ENCODE data around the gene FGFRL1. TPM values are rescaled to one million over a fixed set of nuclear protein-coding genes. Genes with fewer than 3 reads are reported as not detected.
"Not testable (repeated sequence)": the region's sequence is repeated elsewhere in the genome, so short reads cannot be mapped to it uniquely, and the experiment has no call there.

The FGFRL1 gene
- total RNA-seq, 2 experiments from 2014 or later = 10.5 to 10.6 TPM

DNA sequence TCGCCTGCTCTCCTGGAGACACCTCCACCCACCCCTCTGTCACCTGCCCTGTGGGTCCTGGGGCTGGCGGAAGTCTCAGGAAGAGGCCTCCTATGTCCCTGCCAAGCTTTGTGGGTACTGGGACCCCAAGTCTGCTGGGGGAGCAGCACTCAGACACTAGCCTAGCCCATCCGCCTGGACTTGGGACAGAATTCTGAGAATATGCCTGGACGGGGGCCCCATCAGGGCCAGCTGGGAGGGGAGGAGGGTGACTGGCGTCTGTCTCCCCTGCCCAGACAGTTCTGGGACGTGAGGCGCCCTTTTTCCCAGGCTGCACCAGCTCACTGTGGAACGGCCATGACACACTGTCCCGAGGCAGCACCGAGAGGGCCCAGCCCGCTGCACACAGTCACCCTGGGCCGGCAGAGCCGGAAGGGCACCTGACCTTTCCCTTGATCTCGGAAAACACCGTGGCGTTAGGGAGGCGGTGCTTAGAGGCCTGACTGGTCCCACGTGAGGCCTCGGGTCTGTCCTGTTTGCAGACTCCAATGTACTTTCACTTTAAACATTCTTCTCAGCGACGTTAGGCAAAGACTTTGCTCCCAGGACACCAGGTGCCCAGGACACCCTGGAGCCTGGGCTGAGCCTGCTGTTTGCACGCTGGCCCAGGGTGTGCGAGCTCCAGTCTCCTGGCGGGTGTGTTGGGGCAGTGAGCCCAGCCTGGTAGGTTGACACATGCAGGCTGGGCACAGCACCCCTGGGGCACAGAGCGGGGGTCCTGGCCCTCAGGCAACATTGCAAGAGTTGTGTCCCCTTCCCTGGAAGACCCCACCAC is 18.9 kb upstream of the FGFRL1 start:
- peaks cover 6% of the 10 kb centered on the region for H3K4me1 Mint-ChIP-seq
- POLR2A ChIA-PET = no interaction called here
- no peaks in the 10 kb centered on the region for H3K36me3 Mint-ChIP-seq (ENCODE audit: low read depth)
- no peak overlapping the region for H3K27ac Mint-ChIP-seq
- no peak for DNase-seq
- H3K4me3 Mint-ChIP-seq = no peak overlapping the region
- H3K27me3 Mint-ChIP-seq = peaks cover 9% of the 10 kb centered on the region
- CTCF ChIA-PET = no interaction called here
- H3K9me3 Mint-ChIP-seq = no peaks in the 10 kb centered on the region

DNA sequence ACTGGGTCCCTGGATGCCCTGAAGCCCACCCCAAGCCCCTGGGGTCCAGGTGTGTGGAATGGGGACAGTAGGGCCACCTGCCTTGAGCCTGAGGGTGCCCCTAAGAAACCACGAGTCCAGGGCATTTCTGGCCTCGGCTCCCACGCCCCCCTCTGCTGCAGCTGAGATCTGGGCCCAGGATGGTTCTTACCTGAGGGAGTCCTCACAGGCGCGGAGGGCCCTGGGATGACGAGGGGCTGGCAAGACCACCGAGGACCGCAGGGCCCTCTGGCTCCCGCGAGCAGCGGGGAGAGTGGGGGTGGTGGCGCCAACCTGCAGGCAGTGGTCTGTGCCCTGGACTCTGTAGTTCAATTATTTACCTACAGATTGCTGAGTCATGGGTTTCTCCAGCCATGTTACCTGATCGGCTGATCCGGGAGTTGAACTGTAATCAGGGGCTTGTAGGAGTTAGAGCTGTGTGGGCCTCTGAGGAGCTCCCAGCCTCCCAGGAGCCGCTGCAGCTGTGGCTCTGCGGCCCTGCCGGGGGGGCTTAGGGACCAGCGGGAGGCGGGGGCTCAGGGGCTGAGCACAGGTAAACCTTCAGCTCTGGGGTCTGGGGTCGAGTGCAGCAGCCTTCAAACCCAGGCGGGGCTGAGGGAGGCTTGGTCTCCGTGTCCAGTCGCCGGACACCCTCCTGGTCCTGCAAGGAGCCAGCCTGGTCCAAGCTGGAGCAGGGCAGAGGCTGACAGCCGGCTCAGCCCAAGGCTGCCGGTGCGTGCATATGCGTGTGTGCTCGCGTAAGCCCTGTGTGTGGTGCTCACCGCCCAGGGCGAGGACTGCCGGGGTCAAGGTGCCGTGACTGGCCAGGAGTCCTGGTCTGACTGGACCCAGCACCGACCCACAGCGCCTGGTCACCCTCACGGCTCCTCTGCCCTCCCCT is 18.1 kb upstream of the FGFRL1 start, which contains the start of gene SLC26A1:
Gene SLC26A1, minus strand, starts transcription at position 294 of the 919 bp plus-strand sequence. CDS start 1,701 bp downstream, outside the sequence.
- CTCF ChIA-PET = no interaction called here
- no peak for DNase-seq
- Mint-ChIP-seq H3K4me1 (peaks cover under 1% of the 10 kb centered on the region), H3K36me3 (ENCODE audit: low read depth) (no peaks in the 10 kb centered on the region), H3K27me3 (peaks cover 15% of the 10 kb centered on the region), H3K9me3 (no peaks in the 10 kb centered on the region), H3K27ac (no peak within 1 kb of the TSS), H3K4me3 (no peak within 1 kb of the TSS)
- POLR2A ChIA-PET = no interaction called here

DNA sequence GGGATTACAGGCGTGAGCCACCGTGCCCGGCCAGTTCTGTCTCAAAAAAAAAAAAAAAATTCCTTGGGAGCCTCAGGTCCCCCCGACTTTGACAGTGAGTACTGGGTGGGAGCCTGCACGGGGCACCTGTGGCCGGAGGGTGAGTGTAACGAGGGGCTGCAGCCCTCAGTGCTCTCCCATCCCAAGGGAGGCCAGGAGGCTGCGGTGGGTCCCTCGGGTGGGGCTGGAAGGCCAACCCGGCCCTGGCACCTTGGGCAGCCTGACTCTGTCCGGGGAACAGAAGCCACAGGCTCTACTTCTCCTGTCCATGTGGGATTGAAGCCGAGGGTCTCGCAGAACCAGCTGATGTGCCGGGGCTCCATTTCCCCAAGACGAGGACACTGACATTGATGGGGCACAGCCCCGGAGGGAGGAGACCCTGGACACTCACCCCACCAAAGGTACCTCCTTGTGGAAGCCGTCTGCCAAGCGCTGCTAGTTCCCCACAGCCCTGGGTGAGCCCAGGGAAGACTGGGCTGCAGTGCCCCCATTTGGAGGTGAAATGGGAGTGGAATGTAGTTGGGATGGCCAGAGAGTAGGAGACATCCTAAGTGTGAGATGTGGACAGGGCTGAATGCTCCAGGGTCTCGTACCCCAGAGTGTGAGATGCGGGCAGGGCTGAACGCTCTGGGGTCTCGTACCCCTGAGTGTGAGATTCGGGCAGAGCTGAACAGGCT is 16.0 kb upstream of the FGFRL1 start:
- DNase-seq = no peak
- ChIA-PET POLR2A (no interaction called here), CTCF (no interaction called here)
- Mint-ChIP-seq H3K9me3 (no peaks in the 10 kb centered on the region), H3K36me3 (ENCODE audit: low read depth) (no peaks in the 10 kb centered on the region), H3K4me3 (no peak overlapping the region), H3K27ac (no peak overlapping the region), H3K27me3 (peaks cover 24% of the 10 kb centered on the region), H3K4me1 (no peaks in the 10 kb centered on the region)

DNA sequence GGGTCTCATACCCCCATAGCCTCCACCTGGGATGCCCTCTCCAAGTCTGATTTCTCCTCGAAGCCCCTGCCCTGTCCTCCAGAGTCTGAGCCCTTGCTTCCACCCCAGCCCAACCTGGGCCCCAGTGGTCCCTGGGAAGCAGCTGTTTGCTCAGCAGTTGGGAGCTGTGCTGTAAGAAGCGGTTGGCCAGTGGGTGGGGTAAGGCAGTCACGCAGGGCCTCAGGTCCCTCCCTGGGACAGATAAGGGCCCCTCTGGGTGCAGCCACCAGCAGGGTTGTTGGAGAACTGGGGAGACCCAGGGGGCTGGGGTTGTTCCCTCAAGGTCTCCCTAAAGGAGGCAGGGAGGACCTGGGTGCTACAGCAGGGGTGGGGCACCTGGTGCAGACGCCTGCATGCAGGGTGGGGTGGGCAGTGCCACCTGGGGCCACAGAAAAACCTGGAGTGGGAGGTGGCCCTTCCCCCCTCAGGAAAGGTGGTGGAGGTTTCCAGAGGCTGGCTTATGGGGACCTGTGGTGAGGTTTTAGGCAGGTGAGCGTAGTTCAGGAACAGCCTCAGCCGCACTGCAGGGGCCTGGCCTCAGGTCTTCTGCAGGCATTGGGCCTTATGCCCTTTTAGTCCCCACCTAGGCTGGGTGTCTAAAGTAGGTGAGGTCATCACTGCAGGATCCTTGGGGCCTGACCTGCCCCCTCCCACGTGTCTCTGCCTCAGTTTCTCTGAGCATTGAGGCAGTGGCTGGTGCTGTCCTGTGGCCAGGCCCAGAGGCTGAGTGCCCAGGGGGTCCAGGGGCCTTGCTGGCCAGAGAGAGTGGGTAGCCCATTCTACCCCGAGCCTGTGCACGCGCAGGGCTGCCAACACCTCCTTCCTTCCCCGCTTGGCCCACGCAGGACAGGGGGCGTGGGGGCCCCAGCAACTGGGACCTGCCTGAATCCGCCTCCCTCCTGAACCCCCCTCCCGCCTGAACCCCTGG is 15.1 kb upstream of the FGFRL1 start:
- DNase-seq = no peak
- Mint-ChIP-seq H3K9me3 (no peaks in the 10 kb centered on the region), H3K4me1 (no peaks in the 10 kb centered on the region), H3K36me3 (ENCODE audit: low read depth) (no peaks in the 10 kb centered on the region), H3K27ac (no peak overlapping the region), H3K27me3 (peaks cover 28% of the 10 kb centered on the region), H3K4me3 (no peak overlapping the region)
- ChIA-PET POLR2A (no interaction called here), CTCF (no interaction called here)

DNA sequence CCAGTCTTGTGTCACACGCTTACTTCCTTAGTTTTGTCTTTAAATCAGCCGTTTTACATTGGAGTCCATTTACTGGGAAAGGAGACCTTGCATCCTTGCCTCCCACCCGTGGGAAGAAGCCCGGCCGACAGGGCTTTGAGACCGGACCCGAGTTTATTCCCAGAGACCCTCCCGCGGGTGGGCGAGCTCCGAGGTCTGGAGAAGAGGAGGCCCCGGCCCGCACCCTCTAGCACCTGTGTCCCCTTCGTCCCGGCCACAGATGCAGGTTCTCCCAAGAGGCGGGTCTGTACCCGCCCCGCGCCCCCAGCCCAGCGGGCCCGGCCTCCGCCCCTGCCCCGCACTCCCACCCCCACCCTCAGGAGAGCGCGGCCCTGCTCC is 14.4 kb upstream of the FGFRL1 start:
- H3K4me1 Mint-ChIP-seq = no peaks in the 10 kb centered on the region

DNA sequence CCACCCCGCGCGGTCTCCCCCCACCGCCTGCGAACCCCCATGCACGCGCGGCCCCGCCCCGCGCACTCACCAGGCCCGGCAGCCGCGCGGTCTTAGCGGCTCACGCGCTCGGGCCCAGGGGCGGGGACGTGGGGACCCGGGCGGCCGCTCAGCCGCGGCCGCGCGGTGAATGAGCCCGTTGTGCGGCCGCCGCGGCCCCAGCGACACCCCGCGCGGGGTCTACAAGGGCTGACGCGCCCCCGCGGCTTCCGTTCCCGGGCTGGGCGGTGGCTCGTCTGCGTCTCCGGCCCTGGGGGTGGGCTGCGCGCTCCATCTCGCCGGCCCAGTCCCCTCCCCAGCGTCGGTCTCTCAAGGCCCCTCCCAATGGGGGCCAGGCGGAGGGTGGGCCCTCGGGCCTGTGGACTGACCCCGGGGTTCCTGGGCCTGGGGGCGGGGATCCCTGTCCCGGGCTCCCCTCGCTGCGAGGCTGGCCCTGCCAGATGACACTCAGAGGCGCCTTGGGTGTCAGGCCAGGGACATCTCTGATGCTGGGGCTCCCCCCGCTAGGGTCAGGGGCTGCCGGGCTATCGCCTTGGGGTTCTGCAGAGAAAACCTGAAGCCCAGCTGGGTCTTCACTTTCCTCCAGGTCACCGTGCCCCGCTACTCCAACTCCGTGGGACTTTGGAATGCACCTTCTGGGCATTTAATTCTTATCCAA is 13.9 kb upstream of the FGFRL1 start:
- H3K4me3 Mint-ChIP-seq = no peak overlapping the region
- CTCF ChIA-PET = no interaction called here
- POLR2A ChIA-PET = no interaction called here

More for the DNA sequence above, 14.4 kb upstream of the FGFRL1 start:
- Mint-ChIP-seq H3K27me3 (peaks cover 33% of the 10 kb centered on the region), H3K4me3 (no peak overlapping the region), H3K27ac (no peak overlapping the region), H3K36me3 (ENCODE audit: low read depth) (no peaks in the 10 kb centered on the region), H3K9me3 (no peaks in the 10 kb centered on the region)
- no peak for DNase-seq
- POLR2A ChIA-PET = no interaction called here
- CTCF ChIA-PET = no interaction called here

DNA sequence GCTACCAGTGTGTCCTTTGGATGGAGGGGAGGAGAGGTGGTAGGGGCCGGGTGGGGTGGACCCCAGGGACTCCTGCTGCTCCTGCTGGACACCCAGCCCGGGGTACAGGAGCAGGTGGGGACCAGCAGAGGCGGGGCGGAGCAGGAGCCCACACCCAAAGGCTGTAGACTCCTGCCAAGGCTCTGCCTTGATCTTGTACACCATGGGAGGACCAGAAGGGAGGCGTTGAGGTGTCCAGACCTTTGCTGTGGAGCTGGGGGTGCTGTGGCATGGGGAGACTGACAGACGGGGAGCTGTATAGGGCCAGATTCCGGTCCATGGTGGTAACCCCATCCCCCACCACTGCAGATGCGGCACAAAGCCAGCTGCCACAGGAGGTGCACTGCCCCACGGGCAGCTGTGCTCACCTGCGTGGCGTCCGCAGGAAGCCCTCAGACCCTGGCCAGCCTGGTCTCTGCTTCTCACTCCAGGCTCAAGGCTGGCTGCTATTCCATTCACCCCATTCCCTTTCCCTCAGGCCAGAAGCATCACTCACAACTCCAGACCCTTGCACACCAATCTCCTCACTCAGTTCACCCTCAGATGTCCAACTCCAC is 13.2 kb upstream of the FGFRL1 start:
- H3K27ac Mint-ChIP-seq = no peak overlapping the region
- no peaks in the 10 kb centered on the region for H3K9me3 Mint-ChIP-seq
- no peak for DNase-seq
- no peaks in the 10 kb centered on the region for H3K4me1 Mint-ChIP-seq
- ChIA-PET CTCF (no interaction called here), POLR2A (no interaction called here)
- no peak overlapping the region for H3K4me3 Mint-ChIP-seq
- no peaks in the 10 kb centered on the region for H3K36me3 Mint-ChIP-seq (ENCODE audit: low read depth)
- H3K27me3 Mint-ChIP-seq = peaks cover 35% of the 10 kb centered on the region

More for the DNA sequence above, 13.9 kb upstream of the FGFRL1 start:
- no peak for DNase-seq
- Mint-ChIP-seq H3K27me3 (peaks cover 35% of the 10 kb centered on the region), H3K9me3 (no peaks in the 10 kb centered on the region), H3K4me1 (no peaks in the 10 kb centered on the region), H3K36me3 (ENCODE audit: low read depth) (no peaks in the 10 kb centered on the region), H3K27ac (no peak overlapping the region)

DNA sequence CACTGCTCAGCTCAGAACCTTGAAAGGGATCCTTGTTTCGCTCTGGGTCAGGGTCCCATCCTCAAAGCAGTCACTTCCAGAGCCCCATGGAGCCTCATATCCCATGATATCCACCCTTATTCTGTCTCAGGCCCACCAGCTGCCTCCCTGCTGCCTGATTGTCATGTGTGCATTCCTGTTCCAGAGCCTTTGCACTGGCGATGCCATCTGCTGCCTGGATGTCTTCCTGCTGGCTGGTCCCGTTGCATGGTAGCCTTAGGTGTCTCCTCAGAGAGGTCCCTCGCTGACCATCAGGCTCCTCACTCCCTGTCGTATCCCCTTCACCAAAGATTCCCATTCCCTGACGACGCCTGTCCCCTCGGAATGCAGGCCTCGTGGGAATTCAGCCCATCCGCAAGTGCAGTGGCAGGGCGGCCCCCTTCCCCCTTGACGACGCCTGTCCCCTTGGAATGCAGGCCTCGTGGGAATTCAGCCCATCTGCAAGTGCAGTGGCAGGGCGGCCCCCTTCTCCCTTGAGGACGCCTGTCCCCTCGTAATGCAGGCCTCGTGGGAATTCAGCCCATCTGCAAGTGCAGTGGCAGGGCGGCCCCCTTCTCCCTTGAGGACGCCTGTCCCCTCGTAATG is 12.1 kb upstream of the FGFRL1 start:
- DNase-seq; H3K36me3 Mint-ChIP-seq (ENCODE audit: low read depth); H3K27ac Mint-ChIP-seq; H3K4me1 Mint-ChIP-seq; POLR2A ChIA-PET; H3K4me3 Mint-ChIP-seq; H3K9me3 Mint-ChIP-seq; CTCF ChIA-PET: not testable (repeated sequence)
- peaks cover 41% of the 10 kb centered on the region for H3K27me3 Mint-ChIP-seq

DNA sequence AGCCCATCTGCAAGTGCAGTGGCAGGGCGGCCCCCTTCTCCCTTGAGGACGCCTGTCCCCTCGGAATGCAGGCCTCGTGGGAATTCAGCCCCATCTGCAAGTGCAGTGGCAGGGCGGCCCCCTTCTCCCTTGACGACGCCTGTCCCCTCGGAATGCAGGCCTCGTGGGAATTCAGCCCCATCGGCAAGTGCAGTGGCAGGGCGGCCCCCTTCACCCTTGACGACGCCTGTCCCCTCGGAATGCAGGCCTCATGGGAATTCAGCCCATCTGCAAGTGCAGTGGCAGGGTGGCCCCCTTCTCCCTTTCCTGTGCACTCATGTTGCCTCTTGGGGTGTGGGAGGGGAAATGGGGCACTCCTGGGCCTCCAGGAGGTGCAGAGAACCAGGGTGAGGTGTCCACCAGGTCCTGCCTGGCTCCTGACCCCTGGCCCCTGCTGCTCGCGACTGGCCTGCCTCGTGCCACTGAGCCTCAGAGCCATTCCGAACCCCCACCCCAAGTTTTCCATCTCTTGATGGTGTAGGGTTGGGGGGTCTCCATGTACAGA is 11.5 kb upstream of the FGFRL1 start:
- Mint-ChIP-seq H3K36me3 (ENCODE audit: low read depth) (no peaks in the 10 kb centered on the region), H3K27me3 (peaks cover 43% of the 10 kb centered on the region), H3K4me3 (no peak overlapping the region), H3K9me3 (no peaks in the 10 kb centered on the region), H3K27ac (no peak overlapping the region), H3K4me1 (no peaks in the 10 kb centered on the region)
- CTCF ChIA-PET = no interaction called here
- POLR2A ChIA-PET = no interaction called here
- no peak for DNase-seq

DNA sequence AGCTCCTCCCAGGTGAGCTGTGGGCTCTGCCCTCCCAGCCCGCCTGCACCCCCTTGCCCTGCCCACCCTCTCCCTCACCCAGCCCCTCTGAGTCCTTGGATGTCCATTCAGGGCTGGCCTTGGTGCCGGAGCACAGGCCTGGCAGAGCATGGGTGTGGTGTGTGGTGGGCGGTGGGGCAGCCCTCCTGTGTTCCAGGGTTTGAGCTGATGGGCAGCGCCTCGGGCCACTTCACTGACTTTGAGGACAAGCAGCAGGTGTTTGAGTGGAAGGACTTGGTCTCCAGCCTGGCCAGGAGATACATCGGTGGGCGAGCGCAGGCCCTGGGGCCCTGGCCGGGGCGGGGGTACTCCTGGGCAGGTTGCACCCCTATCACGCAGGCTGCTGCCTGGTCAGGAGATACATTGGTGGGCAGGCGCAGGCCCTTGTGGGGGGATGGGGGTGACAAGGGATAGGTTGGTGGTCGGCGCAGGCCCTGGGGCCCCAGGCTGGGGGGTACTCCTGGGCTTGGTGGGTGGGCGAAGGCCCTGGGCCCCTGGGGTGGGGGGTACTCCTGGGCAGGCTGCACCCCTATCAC is 10.7 kb upstream of the FGFRL1 start:
- ChIA-PET POLR2A (no interaction called here), CTCF (interaction anchor here (2.0 kb wide), 1 partner anchor 13 kb away, joined by 5 read pairs; the partner anchor contains the start of gene IDUA)
- no peaks in the 10 kb centered on the region for H3K4me1 Mint-ChIP-seq
- DNase-seq = no peak
- H3K4me3 Mint-ChIP-seq = no peak overlapping the region
- H3K9me3 Mint-ChIP-seq = no peaks in the 10 kb centered on the region
- H3K27me3 Mint-ChIP-seq = peaks cover 43% of the 10 kb centered on the region
- H3K27ac Mint-ChIP-seq = no peak overlapping the region
- H3K36me3 Mint-ChIP-seq (ENCODE audit: low read depth) = no peaks in the 10 kb centered on the region
